Endometrial microvascular endothelial cells (primary cell): ENCODE data around the gene ANKRD9. TPM values are rescaled to one million over a fixed set of nuclear protein-coding genes. Genes with fewer than 3 reads are reported as not detected.
"Not testable (repeated sequence)": the region's sequence is repeated elsewhere in the genome, so short reads cannot be mapped to it uniquely, and the experiment has no call there.

Experiments used
- in situ Hi-C: cut with HindIII; loops from 2 replicates; pipeline ENCODE4 v1.10.0; 2017; ENCODE audit warnings: low sequenced_read_pairs, low pct_unique_long_range_greater_than_20kb; ENCODE audit errors: inconsistent ontology term
- total RNA-seq: library from RNA; depleted of rRNA; stranded (reverse); fragments of >200 nt; gene quantifications from one replicate; pipeline ENCODE4 v1.2.3, GENCODE V29; 2015; ENCODE audit errors: inconsistent ontology term

ANKRD9 gene
- total RNA-seq, 1 donor from 2014 or later = 16.4 TPM

- in situ Hi-C loops = no loop called here
Measured at GRCh38 chr14:102539544-102540314, 30.2 kb upstream of the ANKRD9 start.

GRCh38 chr14:102538602-102539543 lies 29.3 kb upstream of the ANKRD9 start:
- in situ Hi-C loops = no loop called here

- in situ Hi-C loops = no loop called here
Measured at GRCh38 chr14:102537981-102538601, 28.5 kb upstream of the ANKRD9 start.

GRCh38 chr14:102532204-102532658 lies 22.7 kb upstream of the ANKRD9 start:
- in situ Hi-C loops = no loop called here

- in situ Hi-C loops = no loop called here
Measured at GRCh38 chr14:102530828-102531478, 21.4 kb upstream of the ANKRD9 start.

GRCh38 chr14:102528431-102529170 lies 19.0 kb upstream of the ANKRD9 start:
- in situ Hi-C loops = no loop called here

GRCh38 chr14:102525929-102526497 lies 16.4 kb upstream of the ANKRD9 start:
- in situ Hi-C loops = no loop called here

GRCh38 chr14:102525219-102525928 lies 15.8 kb upstream of the ANKRD9 start:
- in situ Hi-C loops = no loop called here

GRCh38 chr14:102524451-102525218 lies 15.1 kb upstream of the ANKRD9 start:
- in situ Hi-C loops = no loop called here

- in situ Hi-C loops = no loop called here
Measured at GRCh38 chr14:102523569-102524450, 14.2 kb upstream of the ANKRD9 start.

GRCh38 chr14:102523200-102523568 lies 13.6 kb upstream of the ANKRD9 start:
- in situ Hi-C loops = no loop called here

- in situ Hi-C loops = not testable (repeated sequence)
Measured at GRCh38 chr14:102519709-102520108, 10.1 kb upstream of the ANKRD9 start.

GRCh38 chr14:102518063-102518648 lies 8.6 kb upstream of the ANKRD9 start:
- in situ Hi-C loops = no loop called here

GRCh38 chr14:102517392-102518062 lies 8.0 kb upstream of the ANKRD9 start:
- in situ Hi-C loops = no loop called here
